HEK293T (cell line): Measurements from ENCODE around the gene FETUB.

ENCODE experiments used
- BHLHE40 ChIP-seq: fragments of 450-650 bp; IDR thresholded peaks from 2 replicates; pipeline ENCODE4 v1.6.1; 2016; ENCODE audit warnings: mild to moderate bottlenecking, moderate library complexity, borderline replicate concordance
- CTBP1 ChIP-seq: fragments of 450-650 bp; IDR thresholded peaks from 2 replicates; pipeline ENCODE4 v1.6.1; 2016; ENCODE audit warnings: borderline replicate concordance
- ELF4 ChIP-seq: fragments of 450-650 bp; IDR thresholded peaks from 2 replicates; pipeline ENCODE4 v1.6.1; 2017; ENCODE audit warnings: antibody characterized with exemption
- FOXA1 ChIP-seq: fragments of 450-650 bp; IDR thresholded peaks from 2 replicates; pipeline ENCODE4 v1.6.1; 2016; ENCODE audit warnings: mild to moderate bottlenecking
- FOXK2 ChIP-seq: fragments of 450-650 bp; IDR thresholded peaks from 2 replicates; pipeline ENCODE4 v1.6.1; 2016; ENCODE audit warnings: mild to moderate bottlenecking
- FOXM1 ChIP-seq: fragments of 450-650 bp; IDR thresholded peaks from 2 replicates; pipeline ENCODE4 v1.6.1; 2017; ENCODE audit warnings: mild to moderate bottlenecking, borderline replicate concordance
- L3MBTL2 ChIP-seq: fragments of 450-650 bp; conservative IDR thresholded peaks from 2 replicates; pipeline ENCODE4 v1.6.1; 2016; ENCODE audit warnings: mild to moderate bottlenecking
- LEF1 ChIP-seq: fragments of 450-650 bp; IDR thresholded peaks from 2 replicates; pipeline ENCODE4 v1.6.1; 2017; ENCODE audit warnings: mild to moderate bottlenecking, borderline replicate concordance
- SP1 ChIP-seq: fragments of 450-650 bp; IDR thresholded peaks from 2 replicates; pipeline ENCODE4 v1.6.1; 2017
- SUZ12 ChIP-seq: fragments of 450-650 bp; IDR thresholded peaks from 2 replicates; pipeline ENCODE4 v1.6.1; 2016; ENCODE audit warnings: mild to moderate bottlenecking

GRCh38 chr3:186625600-186626042, 14.6 kb upstream of the FETUB start:
- TF ChIP-seq SP1 (no peak), L3MBTL2 (no peak), FOXA1 (no peak), ELF4 (no peak), CTBP1 (no peak), SUZ12 (no peak), FOXK2 (no peak), LEF1 (no peak), FOXM1 (no peak), BHLHE40 (no peak)
